Cardiac muscle cell (in vitro differentiated cells and primary cell): Measurements from ENCODE around the gene INTS6. TPM values are rescaled to one million over a fixed set of nuclear protein-coding genes. Genes with fewer than 3 reads are reported as not detected.

Experiments
- DNase-seq, 2 donors: peaks; one replicate each; pipeline versions ENCODE4 v3.0.0 to v3.0.0-alpha.2; 2010 to 2017; ENCODE audit warnings: low read depth in 1 of 2, low spot score in 1 of 2
- H3K27ac ChIP-seq: fragments of 200-600 bp; sonication (generic); 2 replicates; pipeline ENCODE4 v1.5.1; 2016
- H3K27me3 ChIP-seq: fragments of 200-600 bp; sonication (generic); 2 replicates; pipeline ENCODE4 v1.6.0; 2016; ENCODE audit warnings: control low read depth
- H3K36me3 ChIP-seq: fragments of 200-600 bp; sonication (generic); 2 replicates; pipeline ENCODE4 v1.5.1; 2016; ENCODE audit warnings: control low read depth
- H3K4me1 ChIP-seq: fragments of 200-600 bp; sonication (generic); 2 replicates; pipeline ENCODE4 v1.8.1; 2017; ENCODE audit warnings: low read depth, mild to moderate bottlenecking, mixed run types
- H3K4me3 ChIP-seq: fragments of 200-600 bp; sonication (generic); 2 replicates; pipeline ENCODE4 v1.5.1; 2016; ENCODE audit warnings: mild to moderate bottlenecking
- H3K9me3 ChIP-seq: fragments of 200-600 bp; sonication (generic); 2 replicates; pipeline ENCODE4 v1.5.1; 2017; ENCODE audit warnings: low read depth, mild to moderate bottlenecking, control low read depth
- polyA plus RNA-seq: library from polyadenylated mRNA; unstranded; fragments of >200 nt; fragmentation: Nextera tagmentation; extraction: Ambion mirVana; gene quantifications from 2 replicates; pipeline ENCODE4 v1.2.1, GENCODE V29; 2016
- total RNA-seq: library from RNA; depleted of rRNA; stranded (reverse); fragments of >200 nt; gene quantifications from 2 replicates; pipeline ENCODE4 v1.2.3, GENCODE V29; 2016
- TF ChIP-seq, protein P1 (sequence below): IDR thresholded peaks from 2 replicates; pipeline ENCODE4 v1.5.1; 2012; ENCODE audit warnings: low read depth, mild to moderate bottlenecking, low read length

Gene INTS6
- total and polyA plus RNA-seq, 2 experiments from 2014 or later = 22.5 to 29.7 TPM

DNA sequence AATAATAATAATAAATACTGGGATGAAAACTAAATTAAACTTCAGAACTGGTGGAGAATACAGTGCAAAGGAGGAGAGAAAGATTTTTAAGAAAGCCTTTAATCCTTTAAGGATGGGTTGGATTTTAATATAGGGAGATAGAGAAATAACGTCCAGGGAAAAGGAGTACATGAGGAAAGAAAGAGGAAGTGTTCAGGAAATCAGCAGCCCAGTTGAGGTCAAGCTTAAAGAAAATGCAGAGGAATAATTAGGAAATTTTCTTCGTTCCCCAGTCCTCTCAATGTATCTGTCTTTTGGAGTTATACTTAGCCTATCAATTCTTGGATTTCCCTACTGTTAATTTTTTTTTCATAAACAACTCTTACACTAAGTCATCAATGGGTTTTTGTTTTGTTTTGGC, 47.7 kb downstream of the INTS6 start:
- Histone ChIP-seq H3K4me1 (no peaks in the 10 kb centered on the region), H3K4me3 (no peak overlapping the region), H3K36me3 (no peaks in the 10 kb centered on the region), H3K9me3 (no peaks in the 10 kb centered on the region), H3K27me3 (no peaks in the 10 kb centered on the region), H3K27ac (no peak overlapping the region)
- no peak for DNase-seq
- TF ChIP-seq, protein P1, sequence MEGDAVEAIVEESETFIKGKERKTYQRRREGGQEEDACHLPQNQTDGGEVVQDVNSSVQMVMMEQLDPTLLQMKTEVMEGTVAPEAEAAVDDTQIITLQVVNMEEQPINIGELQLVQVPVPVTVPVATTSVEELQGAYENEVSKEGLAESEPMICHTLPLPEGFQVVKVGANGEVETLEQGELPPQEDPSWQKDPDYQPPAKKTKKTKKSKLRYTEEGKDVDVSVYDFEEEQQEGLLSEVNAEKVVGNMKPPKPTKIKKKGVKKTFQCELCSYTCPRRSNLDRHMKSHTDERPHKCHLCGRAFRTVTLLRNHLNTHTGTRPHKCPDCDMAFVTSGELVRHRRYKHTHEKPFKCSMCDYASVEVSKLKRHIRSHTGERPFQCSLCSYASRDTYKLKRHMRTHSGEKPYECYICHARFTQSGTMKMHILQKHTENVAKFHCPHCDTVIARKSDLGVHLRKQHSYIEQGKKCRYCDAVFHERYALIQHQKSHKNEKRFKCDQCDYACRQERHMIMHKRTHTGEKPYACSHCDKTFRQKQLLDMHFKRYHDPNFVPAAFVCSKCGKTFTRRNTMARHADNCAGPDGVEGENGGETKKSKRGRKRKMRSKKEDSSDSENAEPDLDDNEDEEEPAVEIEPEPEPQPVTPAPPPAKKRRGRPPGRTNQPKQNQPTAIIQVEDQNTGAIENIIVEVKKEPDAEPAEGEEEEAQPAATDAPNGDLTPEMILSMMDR = no peak

DNA sequence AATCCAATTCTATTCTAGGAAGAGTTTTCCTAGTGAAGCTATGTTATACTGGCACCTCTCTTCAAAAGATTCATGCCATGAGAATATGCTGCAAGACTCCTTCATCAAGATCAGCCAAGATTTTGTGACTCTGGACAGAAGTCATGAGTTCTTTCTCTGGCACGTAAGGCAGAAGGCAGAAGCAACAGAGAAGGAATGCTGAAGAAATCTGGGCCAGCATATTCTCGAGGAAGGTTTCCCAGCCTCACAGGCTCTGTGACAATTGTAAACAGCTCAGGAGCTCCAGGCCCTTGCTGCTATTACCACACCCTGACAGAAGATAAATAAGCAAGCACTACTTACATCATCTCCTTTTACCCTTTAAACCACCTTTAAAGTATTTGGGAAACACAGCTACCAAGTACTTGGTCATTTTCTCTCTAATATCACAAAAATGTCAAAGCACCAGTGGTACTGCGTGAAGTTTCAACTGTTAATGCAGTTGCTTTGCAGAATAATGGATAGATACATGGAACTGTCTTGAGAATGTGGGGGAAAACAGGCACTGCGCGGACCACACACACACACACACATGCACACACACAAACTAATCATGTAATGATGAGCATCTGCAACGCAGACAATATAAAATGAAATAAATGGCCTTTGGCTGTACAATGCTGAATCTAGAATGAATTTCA, 55.4 kb downstream of the INTS6 start:
- Histone ChIP-seq H3K4me1 (no peaks in the 10 kb centered on the region), H3K36me3 (no peaks in the 10 kb centered on the region)
- peak in 1 of 2 donors; percentile 59 for DNase-seq

DNA sequence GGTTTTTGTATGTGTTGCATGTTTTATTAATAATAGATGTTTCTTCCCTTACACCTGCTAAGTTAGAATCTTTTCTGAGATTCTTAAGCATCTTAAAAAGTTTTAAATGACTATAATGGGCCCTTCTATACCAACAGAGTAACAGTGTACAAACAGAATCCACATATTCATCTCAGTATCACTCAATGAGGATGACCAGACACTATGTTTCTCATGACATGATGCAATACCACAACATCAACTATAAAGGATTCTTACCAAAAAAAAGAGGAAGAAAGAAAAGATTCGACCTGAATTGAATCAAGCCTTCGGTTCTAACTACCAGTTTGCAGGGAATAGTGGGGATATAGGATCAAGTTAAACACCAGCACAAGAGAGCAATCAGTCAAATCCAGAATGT, 56.5 kb downstream of the INTS6 start:
- H3K27ac ChIP-seq = no peak overlapping the region
- H3K4me1 ChIP-seq = no peaks in the 10 kb centered on the region
- H3K36me3 ChIP-seq = no peaks in the 10 kb centered on the region
- no peaks in the 10 kb centered on the region for H3K9me3 ChIP-seq
- TF ChIP-seq, protein P1 = no peak
- H3K27me3 ChIP-seq = no peaks in the 10 kb centered on the region
- H3K4me3 ChIP-seq = no peak overlapping the region
- peak in 1 of 2 donors; percentile 15 for DNase-seq

More for the DNA sequence above, 55.4 kb downstream of the INTS6 start:
- TF ChIP-seq, protein P1 = no peak
- Histone ChIP-seq H3K27me3 (no peaks in the 10 kb centered on the region), H3K9me3 (no peaks in the 10 kb centered on the region), H3K27ac (peak overlapping the region; percentile 3), H3K4me3 (no peak overlapping the region)

DNA sequence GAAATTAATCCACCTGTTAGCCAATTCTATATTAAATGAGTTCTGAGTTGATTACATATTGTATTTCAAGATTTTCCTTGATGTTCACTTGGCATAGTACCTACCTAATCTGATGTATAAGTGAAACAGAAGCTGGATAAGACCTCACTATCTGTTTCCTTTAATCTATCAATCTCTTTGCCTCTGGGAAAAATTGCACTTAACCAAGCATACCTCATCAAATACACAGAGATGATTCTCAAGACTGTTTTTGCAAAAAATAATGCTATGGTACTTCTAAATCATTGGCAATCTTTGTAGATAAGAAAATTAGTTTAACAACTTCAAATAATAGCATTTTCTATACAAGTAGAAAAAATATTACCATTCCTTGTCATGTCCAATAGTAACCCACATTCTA, 58.1 kb downstream of the INTS6 start:
- peaks cover 4% of the 10 kb centered on the region for H3K36me3 ChIP-seq
- H3K4me3 ChIP-seq = no peak overlapping the region
- DNase-seq = no peak
- H3K27ac ChIP-seq = no peak overlapping the region
- H3K4me1 ChIP-seq = no peaks in the 10 kb centered on the region
- TF ChIP-seq, protein P1 = no peak
- no peaks in the 10 kb centered on the region for H3K9me3 ChIP-seq
- no peaks in the 10 kb centered on the region for H3K27me3 ChIP-seq

DNA sequence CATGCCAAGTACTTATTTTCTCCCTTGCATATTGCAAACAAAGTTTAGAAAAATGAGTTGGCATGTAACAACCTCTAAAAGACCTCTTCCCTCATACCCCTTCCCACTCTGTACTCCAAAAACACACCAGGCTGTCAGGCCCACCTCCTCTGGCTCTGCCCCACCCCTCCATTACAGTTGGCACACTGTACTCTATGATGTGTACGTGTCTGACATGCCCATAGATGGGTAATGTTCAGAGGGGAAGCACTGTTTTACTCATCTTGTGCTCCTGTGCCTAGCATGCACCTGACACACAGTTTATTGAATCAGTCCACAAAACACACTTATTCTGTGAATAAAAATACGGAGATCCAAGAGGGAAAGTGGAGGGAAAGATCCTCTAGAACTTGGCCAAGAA, 67.7 kb downstream of the INTS6 start:
- no peak overlapping the region for H3K27ac ChIP-seq
- no peak for DNase-seq
- H3K36me3 ChIP-seq = peaks cover 25% of the 10 kb centered on the region
- H3K27me3 ChIP-seq = no peaks in the 10 kb centered on the region
- no peak overlapping the region for H3K4me3 ChIP-seq
- TF ChIP-seq, protein P1 = no peak
- H3K9me3 ChIP-seq = no peaks in the 10 kb centered on the region
- H3K4me1 ChIP-seq = no peaks in the 10 kb centered on the region
